Nucleus accumbens (tissue), 56 donors: ENCODE measurements around the gene APLP2.
A peak's percentile ranks its signal among the peaks of the same experiment; 100 is the strongest.

Source experiments
- DNase-seq, 56 donors: peaks; one replicate each; lab custom pipeline; 2025; lab: John Stamatoyannopoulos, UW

APLP2 gene

GRCh38 chr11:130112071-130112830, 42.6 kb downstream of the APLP2 start:
- DNase-seq = no peak

- DNase-seq = no peak
These were observed 44.6 kb downstream of the APLP2 start for GRCh38 chr11:130114281-130114680.

DNA sequence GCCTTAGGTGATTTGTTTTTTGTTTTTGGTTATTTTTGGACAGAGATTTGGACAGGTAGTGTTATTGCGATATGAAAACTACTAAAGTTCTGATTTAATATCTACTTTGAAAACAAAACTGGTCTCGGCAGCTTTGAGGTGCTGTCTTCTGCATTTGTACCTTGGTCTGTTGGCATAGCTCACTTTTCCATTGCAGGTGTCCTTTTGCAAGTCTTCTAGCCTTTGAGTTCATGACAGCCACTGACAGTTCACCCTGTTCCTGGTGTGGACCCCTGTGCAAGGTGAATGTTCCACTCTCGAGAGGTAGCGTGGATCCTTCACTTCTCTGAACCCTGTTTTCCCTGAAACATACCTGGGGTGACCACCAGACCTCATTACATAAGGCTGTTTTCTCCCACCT, 45.0 kb downstream of the APLP2 start:
- DNase-seq = no peak

DNA sequence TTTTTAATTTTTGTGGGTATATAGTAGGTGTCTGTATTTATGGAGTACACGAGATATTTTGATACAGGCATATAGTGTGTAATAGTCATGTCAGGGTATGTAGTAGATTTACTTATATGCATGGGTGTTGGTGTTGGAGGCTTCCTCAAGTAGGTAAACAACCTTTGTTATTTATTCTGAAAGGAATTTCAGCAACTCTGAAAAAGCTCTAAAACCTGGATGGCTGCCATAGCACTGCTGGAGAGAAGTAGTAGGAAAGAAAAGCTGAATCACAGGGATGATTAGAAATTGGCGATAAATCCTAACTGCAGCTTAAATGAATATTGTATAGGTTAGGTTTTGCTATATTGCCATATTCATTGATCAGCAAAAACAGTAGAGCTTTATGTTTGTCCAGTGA, 45.5 kb downstream of the APLP2 start:
- no peak for DNase-seq

DNA sequence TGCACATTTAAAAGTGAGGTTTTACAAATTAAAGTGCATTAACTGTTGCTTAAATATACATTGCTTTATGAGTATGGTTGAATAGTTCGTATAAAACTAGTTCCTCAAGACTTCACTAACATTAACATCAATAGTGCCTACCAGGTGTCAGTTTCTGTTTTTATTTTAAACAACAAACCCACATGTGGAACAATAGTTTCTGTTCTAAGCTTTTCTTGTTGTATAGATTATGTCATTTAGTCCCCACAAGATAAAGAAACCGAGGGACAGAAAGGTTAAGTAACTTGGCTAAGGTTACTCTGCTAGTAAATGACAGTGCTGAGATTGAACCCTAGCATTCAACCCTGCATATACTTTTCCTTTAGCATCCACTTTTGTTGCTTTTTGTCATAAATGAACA, 48.5 kb downstream of the APLP2 start:
- DNase-seq = no peak

GRCh38 chr11:130118636-130119387, 49.1 kb downstream of the APLP2 start:
- no peak for DNase-seq

GRCh38 chr11:130120045-130120444, 50.4 kb downstream of the APLP2 start:
- no peak for DNase-seq

GRCh38 chr11:130121445-130121978, 51.8 kb downstream of the APLP2 start:
- DNase-seq = no peak

DNA sequence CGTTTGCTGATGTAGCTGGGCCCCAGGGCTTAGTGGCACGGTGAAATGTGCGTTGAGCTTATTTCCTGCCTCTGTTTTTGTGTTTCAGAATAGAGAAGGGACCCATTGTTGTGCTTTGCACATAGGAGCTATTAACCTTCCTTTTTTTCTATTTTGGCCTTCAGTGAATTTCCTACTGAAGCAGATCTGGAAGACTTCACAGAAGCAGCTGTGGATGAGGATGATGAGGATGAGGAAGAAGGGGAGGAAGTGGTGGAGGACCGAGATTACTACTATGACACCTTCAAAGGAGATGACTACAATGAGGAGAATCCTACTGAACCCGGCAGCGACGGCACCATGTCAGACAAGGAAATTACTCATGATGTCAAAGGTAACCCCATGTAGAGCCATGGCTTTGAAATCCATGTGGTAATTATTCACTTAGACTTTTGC, 52.5 kb downstream of the APLP2 start:
- DNase-seq = no peak

DNA sequence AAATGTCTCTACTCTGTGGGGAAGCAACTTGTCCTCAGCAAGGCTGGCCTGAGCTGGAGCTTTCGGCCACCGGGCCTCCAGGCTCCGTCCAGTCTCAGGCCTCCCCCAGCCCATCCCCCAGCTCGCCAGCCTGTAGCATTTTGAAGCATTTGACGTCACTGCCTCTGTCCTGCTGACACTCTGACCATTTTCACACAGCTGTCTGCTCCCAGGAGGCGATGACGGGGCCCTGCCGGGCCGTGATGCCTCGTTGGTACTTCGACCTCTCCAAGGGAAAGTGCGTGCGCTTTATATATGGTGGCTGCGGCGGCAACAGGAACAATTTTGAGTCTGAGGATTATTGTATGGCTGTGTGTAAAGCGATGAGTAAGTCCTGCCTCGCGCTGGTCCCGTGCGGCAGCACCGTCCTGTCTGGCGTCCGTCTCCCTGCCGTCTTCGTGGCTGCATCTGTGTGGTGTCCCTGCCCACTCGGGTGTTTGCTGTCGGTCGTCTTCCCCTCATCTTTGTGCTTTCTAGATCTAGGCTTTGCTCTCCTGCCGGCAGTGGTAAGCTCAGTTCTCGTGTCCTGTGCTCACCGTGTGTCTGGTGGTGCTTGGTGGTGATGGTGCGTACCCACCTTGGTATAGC, 53.8 kb downstream of the APLP2 start:
- no peak for DNase-seq

DNA sequence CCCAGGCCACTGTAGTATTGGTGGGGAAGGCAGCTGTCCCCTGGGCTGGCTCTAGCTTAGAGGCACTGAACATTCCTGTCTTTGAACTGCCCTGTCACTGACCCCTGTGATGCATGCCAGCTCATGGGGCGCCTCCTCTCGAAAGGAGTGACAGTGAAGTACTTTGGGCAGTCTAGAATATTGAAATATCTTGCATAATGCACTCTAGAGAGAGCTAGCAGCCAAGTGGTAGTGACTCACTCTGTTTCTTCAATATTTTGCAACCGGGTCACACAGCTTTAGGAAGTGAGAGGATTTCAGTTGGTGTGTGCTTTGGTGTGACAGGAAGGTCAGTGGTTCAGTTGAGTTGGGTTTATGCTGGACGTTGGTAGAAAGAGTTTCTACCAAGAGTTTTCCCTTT, 54.4 kb downstream of the APLP2 start:
- peak in 6 of 56 donors; percentile 6 to 34 (median 18) for DNase-seq

- DNase-seq = no peak
These were observed 55.9 kb downstream of the APLP2 start for GRCh38 chr11:130125638-130126037.

GRCh38 chr11:130126516-130126915, 56.8 kb downstream of the APLP2 start:
- no peak for DNase-seq

- no peak for DNase-seq
These were observed 57.8 kb downstream of the APLP2 start for GRCh38 chr11:130127509-130127908.

- no peak for DNase-seq
These were observed 58.9 kb downstream of the APLP2 start for GRCh38 chr11:130128626-130129025.

GRCh38 chr11:130129922-130130321, 60.2 kb downstream of the APLP2 start:
- no peak for DNase-seq

- no peak for DNase-seq
These were observed 62.5 kb downstream of the APLP2 start for GRCh38 chr11:130131961-130132850.

DNA sequence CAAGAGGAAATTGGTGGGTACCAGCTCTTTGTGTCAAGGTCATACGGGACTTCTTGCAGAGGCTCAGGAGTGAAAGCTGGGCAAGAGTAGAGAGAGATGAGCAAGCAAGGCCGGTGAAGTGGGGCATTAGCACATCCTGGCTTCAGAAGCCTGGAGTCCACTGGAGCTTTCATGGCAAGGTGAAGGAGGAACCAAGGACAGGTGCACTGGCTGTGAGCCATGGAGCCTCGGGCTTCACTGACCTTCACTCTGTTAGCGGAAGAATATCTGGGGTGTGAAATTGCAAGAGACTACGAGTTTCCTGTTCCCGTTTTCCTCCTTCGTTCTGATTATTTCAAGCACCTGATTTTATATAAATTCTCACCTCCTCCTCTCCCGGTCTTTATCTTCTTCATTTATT, 64.0 kb downstream of the APLP2 start:
- DNase-seq = no peak

- DNase-seq = no peak
These were observed 66.4 kb downstream of the APLP2 start for GRCh38 chr11:130136107-130136506.

DNA sequence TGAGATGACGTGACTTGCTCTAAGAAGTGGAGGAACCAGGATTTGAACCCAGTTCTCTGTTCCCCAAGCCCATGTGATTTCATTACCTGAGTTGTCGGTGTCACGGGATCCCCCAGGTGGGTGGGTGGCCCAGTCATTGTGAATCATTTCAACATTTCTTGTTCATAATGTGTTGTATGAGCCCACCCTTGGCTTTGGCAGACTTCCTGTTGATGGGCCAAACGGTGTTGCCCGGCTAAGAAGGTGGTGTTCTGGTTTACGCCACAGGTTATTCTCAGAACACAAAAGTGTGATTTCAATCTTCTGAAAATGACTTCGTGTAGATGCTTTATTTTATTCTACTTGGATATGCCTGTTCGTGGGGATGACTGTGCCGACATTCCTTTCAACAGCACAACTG, 68.3 kb downstream of the APLP2 start:
- no peak for DNase-seq
